Esophagus squamous epithelium (tissue), 5 donors: ENCODE measurements around the gene MRPS17. TPM values are rescaled to one million over a fixed set of nuclear protein-coding genes. Genes with fewer than 3 reads are reported as not detected.
"Not testable (repeated sequence)": the region's sequence is repeated elsewhere in the genome, so short reads cannot be mapped to it uniquely, and the experiment has no call there.

ENCODE experiments used
- DNase-seq: peaks from one replicate; lab custom pipeline; 2025; lab: John Stamatoyannopoulos, UW
- H3K27ac ChIP-seq, 4 donors: fragments of 200-600 bp; sonication (generic); one replicate each; pipeline ENCODE4 v1.5.1; 2016 to 2019; ENCODE audit warnings: mild to moderate bottlenecking in 1 of 4
- H3K27me3 ChIP-seq, 4 donors: fragments of 200-600 bp; sonication (generic); 1 replicate in 3 of 4; 2 replicates in 1 of 4; pipeline versions ENCODE4 v1.5.1 to v1.6.0; 2017 to 2021; ENCODE audit warnings: antibody characterized with exemption in 1 of 4
- H3K36me3 ChIP-seq, 3 donors: fragments of 200-600 bp; sonication (generic); one replicate each; pipeline ENCODE4 v1.5.1; 2016 to 2019
- H3K4me1 ChIP-seq, 3 donors: fragments of 200-600 bp; sonication (generic); one replicate each; pipeline ENCODE4 v1.5.1; 2017 to 2019
- H3K4me3 ChIP-seq, 4 donors: fragments of 200-600 bp; sonication (generic); 1 replicate in 3 of 4; 2 replicates in 1 of 4; pipeline ENCODE4 v1.5.1; 2016 to 2019; ENCODE audit warnings: mild to moderate bottlenecking in 2 of 4, moderate library complexity in 1 of 4
- H3K9me3 ChIP-seq, 3 donors: fragments of 200-600 bp; sonication (generic); one replicate each; pipeline ENCODE4 v1.5.1; 2016 to 2019
- CTCF ChIP-seq, 6 experiments: fragments of 450-650 bp in 4 of 6; fragments of 200-600 bp in 2 of 6; sonication (generic) in 2 of 6; IDR thresholded peaks; one replicate each; pipeline ENCODE4 v1.5.1; 2016 to 2019; ENCODE audit warnings: antibody characterized with exemption in 6 of 6, mild to moderate bottlenecking in 4 of 6, moderate library complexity in 4 of 6
- POLR2A ChIP-seq, 4 donors: fragments of 450-650 bp; IDR thresholded peaks; one replicate each; pipeline ENCODE4 v1.6.1; 2017; ENCODE audit warnings: antibody characterized with exemption in 4 of 4, mild to moderate bottlenecking in 4 of 4, moderate library complexity in 3 of 4
- WGBS, 2 donors: methylation state at CpG; one replicate each; pipeline ENCODE4 v1.1.5; 2018; 5-methylcytosine and 5-hydroxymethylcytosine counted together
- intact Hi-C: fragments of 100-400 bp; cut with DNase I; formaldehyde crosslinking; loops from one replicate; pipeline ENCODE4 v1.15.0; 2022
- total RNA-seq, 4 donors: library from RNA; depleted of rRNA; stranded (reverse); fragments of >200 nt; gene quantifications; one replicate each; pipeline ENCODE4 v1.1.0, GENCODE V29; 2016
- donor health status: DM: yes; HTN: yes; CAD: no.

MRPS17 gene
- total RNA-seq, 4 donors from 2014 or later = 4.3 to 11.8 (median 10.2) TPM

GRCh38 chr7:55928006-55928767 lies 23.5 kb upstream of the MRPS17 start:
- no peaks in the 10 kb centered on the region for H3K27me3 ChIP-seq
- WGBS, 2 donors = 84 to 94% methylated on average over 5 of the region's 5 CpGs
- intact Hi-C loops = no loop called here
- DNase-seq = no peak
- peaks cover 0 to 29% (median 0%) of the 10 kb centered on the region in 3 donors for H3K36me3 ChIP-seq
- H3K9me3 ChIP-seq = no peaks in the 10 kb centered on the region
- H3K4me1 ChIP-seq = no peaks in the 10 kb centered on the region
- no peak overlapping the region for H3K4me3 ChIP-seq
- TF ChIP-seq POLR2A (IDR thresholded peaks at IDR 0.05) (no peak), CTCF (IDR thresholded peaks at IDR 0.05) (no peak)
- no peak overlapping the region for H3K27ac ChIP-seq

DNA sequence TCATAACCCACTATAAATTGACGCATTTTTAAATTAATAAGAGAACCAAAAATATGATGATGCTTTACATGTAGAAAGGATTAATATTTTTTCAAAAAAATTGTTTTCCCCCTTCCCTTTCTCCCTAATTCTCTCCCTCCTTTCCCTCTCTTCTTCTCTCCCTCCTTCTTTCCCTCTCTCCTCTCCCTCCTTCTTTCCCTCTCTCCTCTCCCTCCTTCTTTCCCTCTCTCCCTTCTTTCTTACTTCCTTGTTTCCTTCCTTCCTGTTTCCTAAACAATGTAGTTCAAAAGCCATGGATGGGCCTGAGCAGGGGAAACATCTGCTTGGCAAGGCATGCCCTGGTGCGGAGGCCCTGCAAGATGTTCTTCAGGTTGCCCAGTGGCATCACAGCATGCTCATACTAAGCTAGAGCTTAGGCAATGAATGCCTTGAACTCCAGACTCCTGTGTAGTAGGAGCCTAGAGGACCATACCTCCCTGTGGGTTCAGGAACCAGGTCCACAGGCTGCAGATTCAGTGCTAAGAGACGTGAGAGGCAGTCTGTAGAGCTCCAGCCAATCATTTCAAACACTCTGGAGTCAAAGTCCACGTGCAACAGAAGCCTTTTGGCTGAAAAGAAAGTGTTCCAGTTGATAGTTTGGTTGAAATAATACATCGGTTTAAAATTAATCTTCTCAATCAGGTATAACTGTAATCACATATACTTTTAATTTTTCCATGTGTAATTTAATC lies 20.1 kb upstream of the MRPS17 start:
- Histone ChIP-seq H3K4me3 (no peak overlapping the region), H3K27me3 (no peaks in the 10 kb centered on the region), H3K9me3 (peaks cover 0 to 26% (median 0%) of the 10 kb centered on the region in 3 donors), H3K27ac (no peak overlapping the region), H3K36me3 (peaks cover 0 to 10% (median 0%) of the 10 kb centered on the region in 3 donors), H3K4me1 (no peaks in the 10 kb centered on the region)
- WGBS, 2 donors = 79 to 84% methylated on average over 5 of the region's 5 CpGs
- DNase-seq = no peak
- TF ChIP-seq CTCF (IDR thresholded peaks at IDR 0.05) = no peak
- intact Hi-C loops = no loop called here

GRCh38 chr7:55939514-55940123 lies 12.1 kb upstream of the MRPS17 start:
- no peak for TF ChIP-seq CTCF (IDR thresholded peaks at IDR 0.05)
- peaks cover 0 to 64% (median 37%) of the 10 kb centered on the region in 3 donors for H3K9me3 ChIP-seq
- no peaks in the 10 kb centered on the region for H3K4me1 ChIP-seq
- no peak overlapping the region for H3K27ac ChIP-seq
- intact Hi-C loops = no loop called here
- peaks cover 0 to 19% (median 0%) of the 10 kb centered on the region in 3 donors for H3K36me3 ChIP-seq
- H3K27me3 ChIP-seq = no peaks in the 10 kb centered on the region
- 93 to 95% methylated on average over 7 of the region's 7 CpGs for WGBS, 2 donors
- no peak overlapping the region for H3K4me3 ChIP-seq
- DNase-seq = no peak

- Histone ChIP-seq H3K4me3 (no peak overlapping the region), H3K4me1 (peaks cover 0 to 5% (median 0%) of the 10 kb centered on the region in 3 donors), H3K27me3 (no peaks in the 10 kb centered on the region), H3K27ac (no peak overlapping the region), H3K36me3 (no peaks in the 10 kb centered on the region), H3K9me3 (peaks cover 0 to under 1% (median 0%) of the 10 kb centered on the region in 3 donors)
- WGBS, 2 donors = 74 to 76% methylated on average over 5 of the region's 5 CpGs
- intact Hi-C loops = no loop called here
- TF ChIP-seq POLR2A (IDR thresholded peaks at IDR 0.05) (no peak), CTCF (IDR thresholded peaks at IDR 0.05) (no peak)
- DNase-seq = no peak
Observed at GRCh38 chr7:55946545-55946944, 5.1 kb upstream of the MRPS17 start.

- Histone ChIP-seq H3K4me1 (peaks cover 5 to 23% (median 8%) of the 10 kb centered on the region in 3 donors), H3K36me3 (peaks cover 0 to 35% (median 10%) of the 10 kb centered on the region in 3 donors), H3K27ac (peak overlapping the region; percentile 84 to 92 (median 88)), H3K4me3 (peak overlapping the region; percentile 72 to 87 (median 85))
- intact Hi-C loops, DNase-seq, H3K27me3 ChIP-seq, H3K9me3 ChIP-seq: not testable (repeated sequence)
- 43 to 64% methylated on average over 11 to 18 of the region's 19 CpGs for WGBS, 2 donors
Observed at GRCh38 chr7:55952352-55952671, 635 bp downstream of the MRPS17 start.
